Memory B cell (primary cell): Measurements from ENCODE around the gene SGMS1.

Experiments
- ATAC-seq: fragments of 150-1000 bp; cut with Tn5 transposase; 2 replicates; pipeline ENCODE4 v1.10.0; 2021; ENCODE audit warnings: low read depth, mild to moderate bottlenecking, moderate library complexity
- DNase-seq, 2 donors: peaks; one replicate each; pipeline ENCODE4 v3.0.0; 2022; ENCODE audit warnings: low spot score in 2 of 2
- H3K27ac Mint-ChIP-seq: one replicate; pipeline ENCODE4 v1.8.0; 2022; ENCODE audit warnings: mild to moderate bottlenecking, moderate library complexity, mixed read lengths
- H3K27me3 Mint-ChIP-seq: one replicate; pipeline ENCODE4 v1.8.0; 2022; ENCODE audit warnings: mixed read lengths
- H3K36me3 Mint-ChIP-seq: one replicate; pipeline ENCODE4 v1.8.0; 2022; ENCODE audit warnings: mild to moderate bottlenecking, mixed read lengths
- H3K4me1 Mint-ChIP-seq: one replicate; pipeline ENCODE4 v1.8.0; 2022; ENCODE audit warnings: mixed read lengths
- H3K4me3 Mint-ChIP-seq: one replicate; pipeline ENCODE4 v1.8.0; 2022; ENCODE audit warnings: mild to moderate bottlenecking, moderate library complexity, mixed read lengths
- H3K9me3 Mint-ChIP-seq: one replicate; pipeline ENCODE4 v1.8.0; 2022; ENCODE audit warnings: mixed read lengths

SGMS1 gene

GRCh38 chr10:50423448-50423847 is 200.3 kb downstream of the SGMS1 start:
- Mint-ChIP-seq H3K4me1 (peaks cover 30% of the 10 kb centered on the region), H3K36me3 (peaks cover 17% of the 10 kb centered on the region), H3K27me3 (no peaks in the 10 kb centered on the region), H3K4me3 (no peak overlapping the region), H3K9me3 (no peaks in the 10 kb centered on the region), H3K27ac (no peak overlapping the region)
- ATAC-seq (no peak), DNase-seq (no peak)

GRCh38 chr10:50422259-50422658 is 201.5 kb downstream of the SGMS1 start:
- ATAC-seq (no peak), DNase-seq (no peak)
- Mint-ChIP-seq H3K36me3 (peaks cover 13% of the 10 kb centered on the region), H3K4me1 (peaks cover 32% of the 10 kb centered on the region), H3K27ac (peak overlapping the region; percentile 48), H3K9me3 (no peaks in the 10 kb centered on the region), H3K4me3 (no peak overlapping the region), H3K27me3 (no peaks in the 10 kb centered on the region)

- Mint-ChIP-seq H3K27ac (peak overlapping the region; percentile 57), H3K9me3 (no peaks in the 10 kb centered on the region), H3K4me1 (peaks cover 33% of the 10 kb centered on the region), H3K27me3 (no peaks in the 10 kb centered on the region), H3K4me3 (no peak overlapping the region), H3K36me3 (peaks cover 10% of the 10 kb centered on the region)
- ATAC-seq (peak; percentile 58), DNase-seq (peak; percentile 34 to 41)
Observed at GRCh38 chr10:50421026-50421719, 202.6 kb downstream of the SGMS1 start.

- Mint-ChIP-seq H3K36me3 (peaks cover 7% of the 10 kb centered on the region), H3K27me3 (no peaks in the 10 kb centered on the region), H3K4me3 (no peak overlapping the region), H3K4me1 (peaks cover 33% of the 10 kb centered on the region), H3K27ac (no peak overlapping the region), H3K9me3 (no peaks in the 10 kb centered on the region)
- DNase-seq, result no peak
- ATAC-seq, result no peak
Observed at GRCh38 chr10:50420196-50420595, 203.6 kb downstream of the SGMS1 start.

GRCh38 chr10:50419756-50420155 is 204.0 kb downstream of the SGMS1 start:
- H3K9me3 Mint-ChIP-seq, result no peaks in the 10 kb centered on the region
- H3K4me3 Mint-ChIP-seq, result no peak overlapping the region
- H3K27ac Mint-ChIP-seq, result no peak overlapping the region
- H3K27me3 Mint-ChIP-seq, result no peaks in the 10 kb centered on the region
- H3K36me3 Mint-ChIP-seq, result peaks cover 6% of the 10 kb centered on the region
- H3K4me1 Mint-ChIP-seq, result peaks cover 33% of the 10 kb centered on the region
- no peak for ATAC-seq
- no peak for DNase-seq

- H3K4me1 Mint-ChIP-seq, result peaks cover 36% of the 10 kb centered on the region
- H3K9me3 Mint-ChIP-seq, result no peaks in the 10 kb centered on the region
- DNase-seq, result no peak
- H3K27ac Mint-ChIP-seq, result no peak overlapping the region
- ATAC-seq, result no peak
- peaks cover 5% of the 10 kb centered on the region for H3K36me3 Mint-ChIP-seq
- no peaks in the 10 kb centered on the region for H3K27me3 Mint-ChIP-seq
- H3K4me3 Mint-ChIP-seq, result no peak overlapping the region
Observed at GRCh38 chr10:50419091-50419490, 204.7 kb downstream of the SGMS1 start.

- DNase-seq, result peak; percentile 16 to 31
Observed at GRCh38 chr10:50417886-50418830, 205.6 kb downstream of the SGMS1 start.

GRCh38 chr10:50417486-50417885 is 206.3 kb downstream of the SGMS1 start:
- DNase-seq (no peak), ATAC-seq (peak; percentile 18)
- peaks cover 3% of the 10 kb centered on the region for H3K36me3 Mint-ChIP-seq
- no peaks in the 10 kb centered on the region for H3K9me3 Mint-ChIP-seq
- peaks cover 35% of the 10 kb centered on the region for H3K4me1 Mint-ChIP-seq
- no peaks in the 10 kb centered on the region for H3K27me3 Mint-ChIP-seq
- H3K4me3 Mint-ChIP-seq, result peak overlapping the region; percentile 93
- peak overlapping the region; percentile 87 for H3K27ac Mint-ChIP-seq

More at GRCh38 chr10:50417886-50418830, 205.6 kb downstream of the SGMS1 start:
- Mint-ChIP-seq H3K4me1 (peaks cover 36% of the 10 kb centered on the region), H3K27me3 (no peaks in the 10 kb centered on the region), H3K36me3 (peaks cover 3% of the 10 kb centered on the region), H3K9me3 (no peaks in the 10 kb centered on the region), H3K4me3 (peak overlapping the region; percentile 93), H3K27ac (peak overlapping the region; percentile 87)
- ATAC-seq, result peak; percentile 74

- H3K27ac Mint-ChIP-seq, result peak overlapping the region; percentile 50
- no peak for DNase-seq
- ATAC-seq, result no peak
- peaks cover 3% of the 10 kb centered on the region for H3K36me3 Mint-ChIP-seq
- no peaks in the 10 kb centered on the region for H3K9me3 Mint-ChIP-seq
- peaks cover 32% of the 10 kb centered on the region for H3K4me1 Mint-ChIP-seq
- H3K27me3 Mint-ChIP-seq, result no peaks in the 10 kb centered on the region
- peak overlapping the region; percentile 72 for H3K4me3 Mint-ChIP-seq
Observed at GRCh38 chr10:50416881-50417280, 206.9 kb downstream of the SGMS1 start.

- peak overlapping the region; percentile 50 for H3K27ac Mint-ChIP-seq
- peaks cover 3% of the 10 kb centered on the region for H3K36me3 Mint-ChIP-seq
- DNase-seq, result no peak
- no peaks in the 10 kb centered on the region for H3K9me3 Mint-ChIP-seq
- no peaks in the 10 kb centered on the region for H3K27me3 Mint-ChIP-seq
- no peak for ATAC-seq
- no peak overlapping the region for H3K4me3 Mint-ChIP-seq
- peaks cover 26% of the 10 kb centered on the region for H3K4me1 Mint-ChIP-seq
Observed at GRCh38 chr10:50416181-50416824, 207.5 kb downstream of the SGMS1 start.

- Mint-ChIP-seq H3K36me3 (peaks cover 3% of the 10 kb centered on the region), H3K4me3 (no peak overlapping the region), H3K9me3 (no peaks in the 10 kb centered on the region), H3K4me1 (peaks cover 22% of the 10 kb centered on the region), H3K27ac (no peak overlapping the region), H3K27me3 (no peaks in the 10 kb centered on the region)
- DNase-seq (no peak), ATAC-seq (no peak)
Observed at GRCh38 chr10:50415292-50415691, 208.5 kb downstream of the SGMS1 start.

- Mint-ChIP-seq H3K9me3 (peaks cover 3% of the 10 kb centered on the region), H3K27me3 (no peaks in the 10 kb centered on the region), H3K4me3 (no peak overlapping the region), H3K36me3 (peaks cover 20% of the 10 kb centered on the region), H3K4me1 (peaks cover 9% of the 10 kb centered on the region), H3K27ac (no peak overlapping the region)
- no peak for DNase-seq
- ATAC-seq, result no peak
Observed at GRCh38 chr10:50410066-50410811, 213.5 kb downstream of the SGMS1 start.

- DNase-seq, result no peak
- H3K9me3 Mint-ChIP-seq, result peaks cover 3% of the 10 kb centered on the region
Observed at GRCh38 chr10:50407076-50407801, 216.5 kb downstream of the SGMS1 start.

More at GRCh38 chr10:50407076-50407801, 216.5 kb downstream of the SGMS1 start:
- no peaks in the 10 kb centered on the region for H3K27me3 Mint-ChIP-seq
- peaks cover 11% of the 10 kb centered on the region for H3K4me1 Mint-ChIP-seq
- no peak overlapping the region for H3K27ac Mint-ChIP-seq
- no peak overlapping the region for H3K4me3 Mint-ChIP-seq
- no peak for ATAC-seq
- H3K36me3 Mint-ChIP-seq, result peaks cover 20% of the 10 kb centered on the region
